Endothelial cell of umbilical vein (primary cell): ENCODE data around the gene SLC35B2. TPM values are rescaled to one million over a fixed set of nuclear protein-coding genes. Genes with fewer than 3 reads are reported as not detected.

Source experiments
- BruUV-seq: library from RNA; stranded (reverse); fragments of 400-500 nt; replicated peaks from 2 replicates; lab custom pipeline; 2021; lab: Mats Ljungman, UMichigan
- CTCF ChIA-PET: fragments of 300-600, 350-600 bp; sonication (Branson Sonifier 250); formaldehyde crosslinking; loops from one replicate; lab custom pipeline; 2021; ENCODE audit warnings: antibody characterized with exemption, inconsistent platforms; lab: Charles Lee
- POLR2A ChIA-PET: fragments of 300-600, 350-600 bp; sonication (Branson Sonifier 250); formaldehyde crosslinking; loops from one replicate; lab custom pipeline; 2021; ENCODE audit warnings: antibody characterized with exemption, inconsistent platforms; lab: Charles Lee
- DNase-seq: peaks from one replicate; pipeline ENCODE4 v3.0.0-alpha.2; 2011; ENCODE audit warnings: low read depth, low spot score
- FAIRE-seq: peaks from 2 replicates; lab custom pipeline; 2011; peaks lifted over from hg19 to GRCh38; lab: Jason Lieb, UNC
- H2AFZ ChIP-seq: 2 replicates; pipeline ENCODE4 v1.6.0; 2012; ENCODE audit warnings: low read depth, low read length, control low read depth, inconsistent platforms
- H3K27ac ChIP-seq: 2 replicates; pipeline ENCODE4 v1.5.1; 2011; ENCODE audit warnings: low read depth, mild to moderate bottlenecking, control low read depth, low read length, moderate library complexity; ENCODE audit not compliant: insufficient read depth
- H3K27me3 ChIP-seq, 2 experiments: 2 replicates each; pipeline versions ENCODE4 v1.6.0 to v1.6.1; 2011; ENCODE audit warnings: low read length in 2 of 2, mixed read lengths in 1 of 2; ENCODE audit not compliant: control insufficient read depth in 2 of 2, insufficient read depth in 2 of 2
- H3K36me3 ChIP-seq, 2 experiments: 2 replicates in 1 of 2; 3 replicates in 1 of 2; pipeline ENCODE4 v1.5.1; 2011; ENCODE audit warnings: low read length in 2 of 2, mild to moderate bottlenecking in 1 of 2, moderate library complexity in 1 of 2; ENCODE audit not compliant: control insufficient read depth in 2 of 2, insufficient read depth in 2 of 2; ENCODE audit errors: extremely low read depth in 1 of 2
- H3K4me1 ChIP-seq: 3 replicates; pipeline ENCODE4 v1.5.1; 2011; ENCODE audit warnings: mild to moderate bottlenecking, low read length; ENCODE audit not compliant: control insufficient read depth, insufficient read depth; ENCODE audit errors: extremely low read depth
- H3K4me2 ChIP-seq: 2 replicates; pipeline ENCODE4 v1.6.1; 2011; ENCODE audit warnings: low read length, control low read depth, mixed read lengths; ENCODE audit not compliant: insufficient read depth
- H3K4me3 ChIP-seq, 3 experiments: fragments of 200-600 bp in 1 of 3; sonication (generic), shearing (Covaris generic) in 1 of 3; replicated peaks in 1 of 3; 2 replicates each; pipeline ENCODE4 v1.5.1; 2011 to 2016; ENCODE audit warnings: control low read depth in 3 of 3, low read length in 3 of 3, mild to moderate bottlenecking in 2 of 3, inconsistent platforms in 1 of 3, low read depth in 1 of 3, moderate library complexity in 1 of 3; ENCODE audit not compliant: insufficient read depth in 1 of 3
- H3K79me2 ChIP-seq: 2 replicates; pipeline ENCODE4 v1.6.0; 2012; ENCODE audit warnings: low read length, inconsistent platforms; ENCODE audit not compliant: control insufficient read depth, insufficient read depth
- H3K9ac ChIP-seq: replicated peaks from 2 replicates; pipeline ENCODE3; 2011; ENCODE audit warnings: low read length, control low read depth; ENCODE audit not compliant: insufficient read depth; ENCODE audit errors: extremely low read depth
- H3K9me1 ChIP-seq: replicated peaks from 3 replicates; pipeline ENCODE4 v1.6.0; 2011; ENCODE audit warnings: mild to moderate bottlenecking, low read length; ENCODE audit not compliant: control insufficient read depth, insufficient read depth; ENCODE audit errors: extremely low read depth
- H3K9me3 ChIP-seq: replicated peaks from 2 replicates; pipeline ENCODE4 v1.5.1; 2012; ENCODE audit warnings: low read length, inconsistent platforms; ENCODE audit not compliant: control insufficient read depth, insufficient read depth
- H4K20me1 ChIP-seq: replicated peaks from 2 replicates; pipeline ENCODE3; 2011; ENCODE audit warnings: mild to moderate bottlenecking, low read length; ENCODE audit not compliant: control insufficient read depth, insufficient read depth; ENCODE audit errors: extremely low read depth
- EZH2 ChIP-seq: IDR thresholded peaks from 2 replicates; pipeline ENCODE4 v1.6.1; 2012; ENCODE audit warnings: borderline replicate concordance, low read depth, mild to moderate bottlenecking, moderate library complexity, low read length, inconsistent platforms; ENCODE audit not compliant: severe bottlenecking
- JUN ChIP-seq: IDR thresholded peaks from 2 replicates; pipeline ENCODE4 v1.6.1; 2011; ENCODE audit warnings: borderline replicate concordance, low read depth; ENCODE audit not compliant: insufficient read length, insufficient read depth
- POLR2A ChIP-seq: IDR thresholded peaks from 2 replicates; pipeline ENCODE4 v1.6.1; 2012; ENCODE audit warnings: low read depth, mild to moderate bottlenecking, control low read depth, low read length
- POLR2AphosphoS5 ChIP-seq: IDR thresholded peaks from 2 replicates; pipeline ENCODE4 v1.6.1; 2012; ENCODE audit warnings: low read depth, mild to moderate bottlenecking, control low read depth, low read length, moderate library complexity; ENCODE audit not compliant: insufficient read depth
- dilution Hi-C: fragments of 300-500 bp; cut with MboI; formaldehyde crosslinking; loops from one replicate; pipeline ENCODE4 v1.15.0; 2019; ENCODE audit warnings: low sequenced_read_pairs; ENCODE audit not compliant: extremely low pct_ligation_motif_present
- intact Hi-C: fragments of 100-400 bp; cut with micrococcal nuclease; formaldehyde crosslinking; loops from one replicate; pipeline ENCODE4 v1.10.0; 2022
- polyA plus RNA-seq, 4 experiments: library from polyadenylated mRNA; depleted of rRNA in 3 of 4; stranded (reverse) in 3 of 4; unstranded in 1 of 4; fragments of >200 nt; gene quantifications; 2 replicates each; pipeline versions ENCODE4 v1.2.1 to v1.2.3, GENCODE V29; 2011 to 2012; ENCODE audit warnings: missing spikeins in 1 of 4
- total RNA-seq: library from RNA; stranded (reverse); gene quantifications from 2 replicates; pipeline ENCODE4 v1.2.3, GENCODE V29; 2021

SLC35B2 gene
- total and polyA plus RNA-seq, 2 donors (not counting 3 experiments of a cell fraction or from before 2014, with no cell fraction given), result 53.4 to 112 TPM

GRCh38 chr6:44255871-44256774, 1.2 kb downstream of the SLC35B2 start:
- Histone ChIP-seq H3K4me2 (peak overlapping the region; percentile 63), H4K20me1 (peaks cover 2% of the 10 kb centered on the region), H3K27me3 (no peaks in the 10 kb centered on the region), H3K4me3 (peak overlapping the region; percentile 67 to 89 (median 74)), H3K4me1 (peaks cover 13% of the 10 kb centered on the region), H3K9me3 (no peaks in the 10 kb centered on the region), H3K36me3 (peaks cover 25 to 51% of the 10 kb centered on the region in 2 experiments), H3K9ac (peak overlapping the region; percentile 69), H2AFZ (no peak overlapping the region), H3K27ac (peak overlapping the region; percentile 49), H3K9me1 (no peaks in the 10 kb centered on the region), H3K79me2 (peaks cover 34% of the 10 kb centered on the region)
- BruUV-seq, result no TSS peak
- peak; percentile 29 for TF ChIP-seq POLR2AphosphoS5
- TF ChIP-seq JUN, result no peak
- POLR2A ChIA-PET, result interaction anchor here (0.6 to 2.9 kb wide), 5 partner anchors 9 to 160 kb away, joined by 3 to 49 read pairs (median 4); partner anchors contain the start of genes HSP90AB1 and TMEM63B
- intact Hi-C loops, result loop anchor here (1.0 to 2.0 kb wide), 2 partner anchors 9 to 35 kb away; partner anchors contain the start of gene HSP90AB1
- FAIRE-seq, result peak; percentile 67
- no peak for DNase-seq
- CTCF ChIA-PET, result interaction anchor here (0.8 to 3.3 kb wide), 20 partner anchors 10 to 159 kb away, joined by 3 to 38 read pairs (median 4); partner anchors contain the start of gene HSP90AB1
- dilution Hi-C loops, result no loop called here

- DNase-seq, result no peak
- Histone ChIP-seq H3K9me3 (no peaks in the 10 kb centered on the region), H3K79me2 (peaks cover 42% of the 10 kb centered on the region), H3K4me1 (peaks cover 19% of the 10 kb centered on the region), H3K4me3 (no peak overlapping the region), H4K20me1 (peaks cover 2% of the 10 kb centered on the region), H3K27me3 (no peaks in the 10 kb centered on the region), H3K27ac (no peak overlapping the region), H3K36me3 (peaks cover 34 to 55% of the 10 kb centered on the region in 2 experiments), H3K9ac (no peak overlapping the region), H3K9me1 (no peaks in the 10 kb centered on the region), H2AFZ (no peak overlapping the region), H3K4me2 (peak overlapping the region; percentile 63)
- dilution Hi-C loops (no loop called here), intact Hi-C loops (no loop called here)
- CTCF ChIA-PET, result interaction anchor here (1.2 to 3.3 kb wide), 4 partner anchors 9 to 83 kb away, joined by 7 to 38 read pairs (median 22); partner anchors contain the start of gene HSP90AB1
- peak; percentile 26 for FAIRE-seq
- BruUV-seq, result no TSS peak
- TF ChIP-seq EZH2, result no peak
- peak; percentile 53 for TF ChIP-seq POLR2A
- peak; percentile 66 for TF ChIP-seq POLR2AphosphoS5
- POLR2A ChIA-PET, result interaction anchor here (2.9 kb wide), 1 partner anchor 9 kb away, joined by 49 read pairs; the partner anchor contains the start of gene HSP90AB1
Observed at GRCh38 chr6:44255105-44255808, 2.1 kb downstream of the SLC35B2 start.
